Measurements from ENCODE around the gene HRCT1.

Gene HRCT1

GRCh38 chr9:35942286-35942685 is 36.3 kb downstream of the HRCT1 start:
- DNase-seq (ENCODE audit: low read depth in 2 of 2) = no peak

GRCh38 chr9:35944173-35944572 is 38.2 kb downstream of the HRCT1 start:
- no peak for DNase-seq (ENCODE audit: low read depth in 2 of 2)

- DNase-seq (ENCODE audit: low read depth in 2 of 2) = no peak
Measured at GRCh38 chr9:35944841-35945240, 38.8 kb downstream of the HRCT1 start.

GRCh38 chr9:35945341-35946018 is 39.5 kb downstream of the HRCT1 start:
- peak; percentile 21 to 39 for DNase-seq (ENCODE audit: low read depth in 2 of 2)

GRCh38 chr9:35948451-35948850 is 42.4 kb downstream of the HRCT1 start:
- no peak for DNase-seq (ENCODE audit: low read depth in 2 of 2)

- no peak for DNase-seq (ENCODE audit: low read depth in 2 of 2)
Measured at GRCh38 chr9:35948901-35949318, 42.9 kb downstream of the HRCT1 start.

- no peak for DNase-seq (ENCODE audit: low read depth in 2 of 2)
Measured at GRCh38 chr9:35951736-35952135, 45.7 kb downstream of the HRCT1 start.

- no peak for DNase-seq (ENCODE audit: low read depth in 2 of 2)
Measured at GRCh38 chr9:35952526-35953191, 46.7 kb downstream of the HRCT1 start.

GRCh38 chr9:35954942-35955546 is 49.0 kb downstream of the HRCT1 start:
- DNase-seq (ENCODE audit: low read depth in 2 of 2) = no peak

GRCh38 chr9:35956651-35957050 is 50.6 kb downstream of the HRCT1 start:
- no peak for DNase-seq (ENCODE audit: low read depth in 2 of 2)

Measured in stimulated activated CD8-positive, alpha-beta memory T cell treated with anti-CD3 and anti-CD28 coated beads, Interleukin-7, amount 100 ng/mL, for 1 hour (primary cell).